ENCODE data around the gene KY. TPM values are rescaled to one million over a fixed set of nuclear protein-coding genes. Genes with fewer than 3 reads are reported as not detected.

The KY gene
- total RNA-seq, 2 donors from 2014 or later: not detected

- Mint-ChIP-seq H3K27me3 (peaks cover 4 to 8% of the 10 kb centered on the region in 2 donors), H3K9me3 (peaks cover 9% of the 10 kb centered on the region), H3K36me3 (peaks cover 8% of the 10 kb centered on the region), H3K4me3 (no peak overlapping the region), H3K4me1 (ENCODE audit: low read depth in 2 of 2) (peaks cover 0 to 12% of the 10 kb centered on the region in 2 donors), H3K27ac (no peak overlapping the region)
- ATAC-seq (no peak), DNase-seq (ENCODE audit: low spot score) (no peak)
Measured at GRCh38 chr3:134625885-134626741, 24.7 kb downstream of the KY start.

- no peak overlapping the region for H3K27ac Mint-ChIP-seq
- no peak for ATAC-seq
- no peak for DNase-seq (ENCODE audit: low spot score)
- peaks cover 0 to 12% of the 10 kb centered on the region in 2 donors for H3K4me1 Mint-ChIP-seq (ENCODE audit: low read depth in 2 of 2)
- no peak overlapping the region for H3K4me3 Mint-ChIP-seq
- peaks cover 3% of the 10 kb centered on the region for H3K9me3 Mint-ChIP-seq
- H3K27me3 Mint-ChIP-seq: peaks cover under 1 to 2% of the 10 kb centered on the region in 2 donors
- peaks cover 2% of the 10 kb centered on the region for H3K36me3 Mint-ChIP-seq
Measured at GRCh38 chr3:134625462-134625861, 25.4 kb downstream of the KY start.

GRCh38 chr3:134624537-134625287 is 26.1 kb downstream of the KY start:
- Mint-ChIP-seq H3K36me3 (no peaks in the 10 kb centered on the region), H3K27ac (no peak overlapping the region), H3K27me3 (no peaks in the 10 kb centered on the region), H3K4me3 (no peak overlapping the region), H3K9me3 (no peaks in the 10 kb centered on the region), H3K4me1 (ENCODE audit: low read depth in 2 of 2) (peaks cover 0 to 12% of the 10 kb centered on the region in 2 donors)
- no peak for DNase-seq (ENCODE audit: low spot score)
- ATAC-seq: no peak

GRCh38 chr3:134623615-134624245 is 27.1 kb downstream of the KY start:
- ATAC-seq (no peak), DNase-seq (ENCODE audit: low spot score) (no peak)
- no peaks in the 10 kb centered on the region for H3K36me3 Mint-ChIP-seq
- no peaks in the 10 kb centered on the region for H3K27me3 Mint-ChIP-seq
- H3K4me1 Mint-ChIP-seq (ENCODE audit: low read depth in 2 of 2): peaks cover 0 to 11% of the 10 kb centered on the region in 2 donors
- H3K27ac Mint-ChIP-seq: no peak overlapping the region
- no peak overlapping the region for H3K4me3 Mint-ChIP-seq
- no peaks in the 10 kb centered on the region for H3K9me3 Mint-ChIP-seq

- ATAC-seq (peak in 1 of 2 donors; percentile 25), DNase-seq (ENCODE audit: low spot score) (no peak)
- Mint-ChIP-seq H3K27me3 (no peaks in the 10 kb centered on the region), H3K27ac (no peak overlapping the region), H3K4me1 (ENCODE audit: low read depth in 2 of 2) (peaks cover 0 to 4% of the 10 kb centered on the region in 2 donors), H3K4me3 (no peak overlapping the region), H3K9me3 (no peaks in the 10 kb centered on the region), H3K36me3 (no peaks in the 10 kb centered on the region)
Measured at GRCh38 chr3:134622806-134623365, 27.9 kb downstream of the KY start.

GRCh38 chr3:134621854-134622253 is 29.0 kb downstream of the KY start:
- Mint-ChIP-seq H3K36me3 (no peaks in the 10 kb centered on the region), H3K27ac (no peak overlapping the region), H3K4me1 (ENCODE audit: low read depth in 2 of 2) (no peaks in the 10 kb centered on the region), H3K27me3 (no peaks in the 10 kb centered on the region), H3K4me3 (no peak overlapping the region), H3K9me3 (no peaks in the 10 kb centered on the region)
- ATAC-seq (no peak), DNase-seq (ENCODE audit: low spot score) (no peak)

- DNase-seq (ENCODE audit: low spot score): no peak
Measured at GRCh38 chr3:134620476-134621115, 30.2 kb downstream of the KY start.

GRCh38 chr3:134619884-134620445 is 30.9 kb downstream of the KY start:
- no peak for ATAC-seq
- Mint-ChIP-seq H3K27ac (no peak overlapping the region), H3K9me3 (no peaks in the 10 kb centered on the region), H3K4me1 (ENCODE audit: low read depth in 2 of 2) (no peaks in the 10 kb centered on the region), H3K4me3 (no peak overlapping the region), H3K36me3 (no peaks in the 10 kb centered on the region), H3K27me3 (no peaks in the 10 kb centered on the region)
- DNase-seq (ENCODE audit: low spot score): no peak

More at GRCh38 chr3:134620476-134621115, 30.2 kb downstream of the KY start:
- ATAC-seq: no peak
- Mint-ChIP-seq H3K27ac (no peak overlapping the region), H3K4me3 (no peak overlapping the region), H3K36me3 (no peaks in the 10 kb centered on the region), H3K4me1 (ENCODE audit: low read depth in 2 of 2) (no peaks in the 10 kb centered on the region), H3K9me3 (no peaks in the 10 kb centered on the region), H3K27me3 (no peaks in the 10 kb centered on the region)

- Mint-ChIP-seq H3K4me1 (ENCODE audit: low read depth in 2 of 2) (no peaks in the 10 kb centered on the region), H3K36me3 (no peaks in the 10 kb centered on the region), H3K9me3 (no peaks in the 10 kb centered on the region), H3K27ac (no peak overlapping the region), H3K27me3 (no peaks in the 10 kb centered on the region), H3K4me3 (no peak overlapping the region)
- DNase-seq (ENCODE audit: low spot score): no peak
- no peak for ATAC-seq
Measured at GRCh38 chr3:134619301-134619615, 31.6 kb downstream of the KY start.

GRCh38 chr3:134618478-134619300 is 32.1 kb downstream of the KY start:
- Mint-ChIP-seq H3K27ac (no peak overlapping the region), H3K27me3 (no peaks in the 10 kb centered on the region), H3K4me1 (ENCODE audit: low read depth in 2 of 2) (no peaks in the 10 kb centered on the region), H3K36me3 (no peaks in the 10 kb centered on the region), H3K9me3 (no peaks in the 10 kb centered on the region), H3K4me3 (no peak overlapping the region)
- ATAC-seq: no peak
- DNase-seq (ENCODE audit: low spot score): no peak

- Mint-ChIP-seq H3K9me3 (no peaks in the 10 kb centered on the region), H3K27ac (no peak overlapping the region), H3K4me1 (ENCODE audit: low read depth in 2 of 2) (no peaks in the 10 kb centered on the region), H3K27me3 (peaks cover 0 to 4% of the 10 kb centered on the region in 2 donors), H3K4me3 (no peak overlapping the region), H3K36me3 (no peaks in the 10 kb centered on the region)
- ATAC-seq (peak in 1 of 2 donors; percentile 43), DNase-seq (ENCODE audit: low spot score) (no peak)
Measured at GRCh38 chr3:134617608-134618477, 33.0 kb downstream of the KY start.

- ATAC-seq (no peak), DNase-seq (ENCODE audit: low spot score) (no peak)
- Mint-ChIP-seq H3K27me3 (peaks cover 2 to 6% of the 10 kb centered on the region in 2 donors), H3K4me3 (no peak overlapping the region), H3K36me3 (no peaks in the 10 kb centered on the region), H3K4me1 (ENCODE audit: low read depth in 2 of 2) (no peaks in the 10 kb centered on the region), H3K27ac (no peak overlapping the region), H3K9me3 (no peaks in the 10 kb centered on the region)
Measured at GRCh38 chr3:134615743-134616142, 35.1 kb downstream of the KY start.
